CD8-positive, alpha-beta memory T cell (primary cell): ENCODE measurements around the gene COG8. TPM values are rescaled to one million over a fixed set of nuclear protein-coding genes. Genes with fewer than 3 reads are reported as not detected.
A peak's percentile ranks its signal among the peaks of the same experiment; 100 is the strongest.

ENCODE experiments used
- CTCF ChIA-PET: fragments of 350-600 bp; sonication (Branson Sonifier 250); formaldehyde crosslinking; loops from one replicate; lab custom pipeline; 2021; ENCODE audit warnings: antibody characterized with exemption; lab: Charles Lee
- POLR2A ChIA-PET: fragments of 350-600 bp; sonication (Branson Sonifier 250); formaldehyde crosslinking; loops from one replicate; lab custom pipeline; 2021; ENCODE audit warnings: antibody characterized with exemption; lab: Charles Lee
- DNase-seq, 5 donors: peaks; one replicate each; pipeline versions ENCODE4 v3.0.0 to v3.0.0-alpha.2; 2020 to 2022; ENCODE audit warnings: mixed read lengths in 1 of 5
- H3K27ac ChIP-seq: one replicate; pipeline ENCODE4 v1.7.0; 2013; ENCODE audit warnings: low read depth, mild to moderate bottlenecking, low read length, moderate library complexity
- H3K27me3 ChIP-seq: 2 replicates; pipeline ENCODE4 v1.7.0; 2013; ENCODE audit warnings: low read length, mild to moderate bottlenecking; ENCODE audit not compliant: insufficient read depth, poor library complexity, severe bottlenecking
- H3K36me3 ChIP-seq: 2 replicates; pipeline ENCODE4 v1.7.0; 2013; ENCODE audit warnings: mild to moderate bottlenecking, low read length, moderate library complexity; ENCODE audit not compliant: insufficient read depth
- H3K4me1 ChIP-seq: 2 replicates; pipeline ENCODE4 v1.7.0; 2013; ENCODE audit warnings: mild to moderate bottlenecking, low read length, moderate library complexity; ENCODE audit not compliant: insufficient read depth
- H3K4me3 ChIP-seq: 2 replicates; pipeline ENCODE4 v1.7.0; 2013; ENCODE audit warnings: mild to moderate bottlenecking, low read length
- H3K9me3 ChIP-seq: 2 replicates; pipeline ENCODE4 v1.7.0; 2013; ENCODE audit warnings: mild to moderate bottlenecking, low read length
- H3K27ac Mint-ChIP-seq, 8 donors: one replicate each; pipeline ENCODE4 v1.8.0; 2020 to 2021; ENCODE audit warnings: mixed read lengths in 8 of 8, mild to moderate bottlenecking in 6 of 8, inconsistent platforms in 3 of 8, moderate library complexity in 3 of 8
- H3K27me3 Mint-ChIP-seq, 2 donors: one replicate each; pipeline ENCODE4 v1.8.0; 2020 to 2021; ENCODE audit warnings: mixed read lengths in 2 of 2, mild to moderate bottlenecking in 1 of 2, moderate library complexity in 1 of 2
- H3K36me3 Mint-ChIP-seq, 3 donors: one replicate each; pipeline ENCODE4 v1.8.0; 2020 to 2021; ENCODE audit warnings: mixed read lengths in 3 of 3, inconsistent platforms in 1 of 3, mild to moderate bottlenecking in 1 of 3
- H3K4me1 Mint-ChIP-seq, 3 donors: one replicate each; pipeline ENCODE4 v1.8.0; 2020 to 2021; ENCODE audit warnings: mixed read lengths in 3 of 3, inconsistent platforms in 1 of 3, mild to moderate bottlenecking in 1 of 3
- H3K4me3 Mint-ChIP-seq, 7 donors: one replicate each; pipeline ENCODE4 v1.8.0; 2020 to 2021; ENCODE audit warnings: mixed read lengths in 7 of 7, mild to moderate bottlenecking in 6 of 7, moderate library complexity in 4 of 7, inconsistent platforms in 2 of 7
- H3K9me3 Mint-ChIP-seq, 5 donors: one replicate each; pipeline ENCODE4 v1.8.0; 2020 to 2022; ENCODE audit warnings: mixed read lengths in 5 of 5, mild to moderate bottlenecking in 3 of 5, moderate library complexity in 2 of 5, inconsistent platforms in 1 of 5
- polyA plus RNA-seq: library from polyadenylated mRNA; unstranded; fragments of 300-500 nt; fragmentation: Illumina TruSeq; gene quantifications from one replicate; pipeline ENCODE4 v1.2.3, GENCODE V29; 2021
- total RNA-seq, 2 experiments: library from RNA; stranded (reverse); gene quantifications; one replicate each; pipeline ENCODE4 v1.2.3, GENCODE V29; 2021

The COG8 gene
- total and polyA plus RNA-seq, 3 experiments from 2014 or later: 38.1 to 42.3 (median 40.0) TPM

GRCh38 chr16:69378036-69378435 is 38.7 kb upstream of the COG8 start:
- H3K9me3 Mint-ChIP-seq: no peaks in the 10 kb centered on the region
- H3K27ac Mint-ChIP-seq: peak overlapping the region in 4 of 8 donors; percentile 9 to 77 (median 18)
- ChIA-PET POLR2A (interaction anchor here (0.6 kb wide), 1 partner anchor 22 kb away, joined by 6 read pairs; no protein-coding TSS in a partner anchor), CTCF (no interaction called here)
- H3K27ac ChIP-seq: no peak overlapping the region
- H3K4me1 Mint-ChIP-seq: peaks cover 16 to 33% (median 25%) of the 10 kb centered on the region in 3 donors
- H3K4me3 Mint-ChIP-seq: peak overlapping the region in 1 of 7 donors; percentile 20
- no peak overlapping the region for H3K4me3 ChIP-seq
- H3K27me3 ChIP-seq: no peaks in the 10 kb centered on the region
- H3K27me3 Mint-ChIP-seq: no peaks in the 10 kb centered on the region
- peaks cover 20% of the 10 kb centered on the region for H3K36me3 ChIP-seq
- no peaks in the 10 kb centered on the region for H3K9me3 ChIP-seq
- no peaks in the 10 kb centered on the region for H3K4me1 ChIP-seq
- H3K36me3 Mint-ChIP-seq: peaks cover 0 to 70% (median 15%) of the 10 kb centered on the region in 3 donors
- DNase-seq: no peak

GRCh38 chr16:69376393-69377059 is 37.2 kb upstream of the COG8 start:
- H3K9me3 ChIP-seq: no peaks in the 10 kb centered on the region
- no peaks in the 10 kb centered on the region for H3K27me3 Mint-ChIP-seq
- CTCF ChIA-PET: no interaction called here
- H3K36me3 Mint-ChIP-seq: peaks cover 0 to 70% (median 14%) of the 10 kb centered on the region in 3 donors
- POLR2A ChIA-PET: interaction anchor here (0.6 kb wide), 1 partner anchor 1813 kb away, joined by 3 read pairs; no protein-coding TSS in a partner anchor
- H3K4me3 ChIP-seq: no peak overlapping the region
- H3K27ac ChIP-seq: no peak overlapping the region
- peaks cover 13 to 25% (median 20%) of the 10 kb centered on the region in 3 donors for H3K4me1 Mint-ChIP-seq
- H3K4me3 Mint-ChIP-seq: no peak overlapping the region
- H3K36me3 ChIP-seq: peaks cover 14% of the 10 kb centered on the region
- DNase-seq: no peak
- H3K27ac Mint-ChIP-seq: peak overlapping the region in 2 of 8 donors; percentile 38 to 81
- no peaks in the 10 kb centered on the region for H3K9me3 Mint-ChIP-seq
- H3K27me3 ChIP-seq: no peaks in the 10 kb centered on the region
- no peaks in the 10 kb centered on the region for H3K4me1 ChIP-seq

- Histone ChIP-seq H3K4me3 (no peak overlapping the region), H3K27me3 (no peaks in the 10 kb centered on the region), H3K36me3 (peaks cover 20% of the 10 kb centered on the region), H3K9me3 (no peaks in the 10 kb centered on the region), H3K27ac (no peak overlapping the region), H3K4me1 (no peaks in the 10 kb centered on the region)
- Mint-ChIP-seq H3K4me3 (no peak overlapping the region), H3K4me1 (peaks cover 17 to 31% (median 23%) of the 10 kb centered on the region in 3 donors), H3K9me3 (no peaks in the 10 kb centered on the region), H3K36me3 (peaks cover 7 to 67% (median 22%) of the 10 kb centered on the region in 3 donors), H3K27me3 (no peaks in the 10 kb centered on the region), H3K27ac (peak overlapping the region in 2 of 8 donors; percentile 57 to 72)
- ChIA-PET POLR2A (no interaction called here), CTCF (no interaction called here)
- DNase-seq: no peak
Observed at GRCh38 chr16:69373019-69373418, 33.7 kb upstream of the COG8 start.

- H3K4me1 Mint-ChIP-seq: peaks cover 14 to 31% (median 27%) of the 10 kb centered on the region in 3 donors
- peak overlapping the region in 3 of 8 donors; percentile 8 to 44 (median 40) for H3K27ac Mint-ChIP-seq
- H3K27me3 ChIP-seq: no peaks in the 10 kb centered on the region
- no peaks in the 10 kb centered on the region for H3K9me3 Mint-ChIP-seq
- peaks cover 31% of the 10 kb centered on the region for H3K36me3 ChIP-seq
- no peaks in the 10 kb centered on the region for H3K4me1 ChIP-seq
- DNase-seq: no peak
- H3K36me3 Mint-ChIP-seq: peaks cover 10 to 74% (median 17%) of the 10 kb centered on the region in 3 donors
- H3K27me3 Mint-ChIP-seq: no peaks in the 10 kb centered on the region
- no peak overlapping the region for H3K4me3 ChIP-seq
- H3K9me3 ChIP-seq: no peaks in the 10 kb centered on the region
- ChIA-PET POLR2A (no interaction called here), CTCF (interaction anchor here (0.6 kb wide), 1 partner anchor 247 kb away, joined by 4 read pairs; no protein-coding TSS in a partner anchor)
- peak overlapping the region in 1 of 7 donors; percentile 33 for H3K4me3 Mint-ChIP-seq
- no peak overlapping the region for H3K27ac ChIP-seq
Observed at GRCh38 chr16:69371564-69371963, 32.2 kb upstream of the COG8 start.

GRCh38 chr16:69368866-69369265 is 29.5 kb upstream of the COG8 start:
- H3K27me3 Mint-ChIP-seq: no peaks in the 10 kb centered on the region
- Histone ChIP-seq H3K27me3 (no peaks in the 10 kb centered on the region), H3K9me3 (no peaks in the 10 kb centered on the region), H3K4me1 (no peaks in the 10 kb centered on the region), H3K36me3 (peaks cover 46% of the 10 kb centered on the region), H3K27ac (no peak overlapping the region), H3K4me3 (no peak overlapping the region)
- no peaks in the 10 kb centered on the region for H3K9me3 Mint-ChIP-seq
- ChIA-PET CTCF (no interaction called here), POLR2A (no interaction called here)
- peak overlapping the region in 1 of 8 donors; percentile 70 for H3K27ac Mint-ChIP-seq
- no peak overlapping the region for H3K4me3 Mint-ChIP-seq
- peaks cover 13 to 29% (median 26%) of the 10 kb centered on the region in 3 donors for H3K4me1 Mint-ChIP-seq
- no peak for DNase-seq
- H3K36me3 Mint-ChIP-seq: peaks cover 10 to 88% (median 23%) of the 10 kb centered on the region in 3 donors

- Mint-ChIP-seq H3K4me3 (no peak overlapping the region), H3K27me3 (no peaks in the 10 kb centered on the region), H3K9me3 (no peaks in the 10 kb centered on the region), H3K4me1 (peaks cover 8 to 20% (median 17%) of the 10 kb centered on the region in 3 donors), H3K36me3 (peaks cover 10 to 87% (median 21%) of the 10 kb centered on the region in 3 donors), H3K27ac (peak overlapping the region in 4 of 8 donors; percentile 1 to 80 (median 12))
- ChIA-PET CTCF (no interaction called here), POLR2A (no interaction called here)
- no peak for DNase-seq
- Histone ChIP-seq H3K27ac (no peak overlapping the region), H3K4me1 (no peaks in the 10 kb centered on the region), H3K36me3 (peaks cover 46% of the 10 kb centered on the region), H3K4me3 (no peak overlapping the region), H3K27me3 (no peaks in the 10 kb centered on the region), H3K9me3 (no peaks in the 10 kb centered on the region)
Observed at GRCh38 chr16:69367980-69368379, 28.6 kb upstream of the COG8 start.

GRCh38 chr16:69366431-69366830 is 27.1 kb upstream of the COG8 start:
- CTCF ChIA-PET: no interaction called here
- H3K36me3 Mint-ChIP-seq: peaks cover 10 to 85% (median 22%) of the 10 kb centered on the region in 3 donors
- H3K36me3 ChIP-seq: peaks cover 47% of the 10 kb centered on the region

GRCh38 chr16:69365901-69366300 is 26.5 kb upstream of the COG8 start:
- H3K9me3 ChIP-seq: no peaks in the 10 kb centered on the region
- ChIA-PET POLR2A (no interaction called here), CTCF (no interaction called here)
- no peaks in the 10 kb centered on the region for H3K27me3 ChIP-seq
- H3K4me3 Mint-ChIP-seq: no peak overlapping the region
- peaks cover 50% of the 10 kb centered on the region for H3K36me3 ChIP-seq
- H3K27me3 Mint-ChIP-seq: no peaks in the 10 kb centered on the region
- H3K36me3 Mint-ChIP-seq: peaks cover 10 to 89% (median 21%) of the 10 kb centered on the region in 3 donors
- H3K27ac ChIP-seq: no peak overlapping the region
- DNase-seq: no peak
- H3K4me1 Mint-ChIP-seq: peaks cover 10 to 25% (median 16%) of the 10 kb centered on the region in 3 donors
- peak overlapping the region in 3 of 8 donors; percentile 64 to 77 (median 71) for H3K27ac Mint-ChIP-seq
- H3K4me1 ChIP-seq: no peaks in the 10 kb centered on the region
- H3K9me3 Mint-ChIP-seq: no peaks in the 10 kb centered on the region
- no peak overlapping the region for H3K4me3 ChIP-seq

More at GRCh38 chr16:69366431-69366830, 27.1 kb upstream of the COG8 start:
- no peaks in the 10 kb centered on the region for H3K9me3 ChIP-seq
- no peaks in the 10 kb centered on the region for H3K27me3 Mint-ChIP-seq
- no peaks in the 10 kb centered on the region for H3K4me1 ChIP-seq
- H3K27me3 ChIP-seq: no peaks in the 10 kb centered on the region
- no peak overlapping the region for H3K4me3 Mint-ChIP-seq
- no peaks in the 10 kb centered on the region for H3K9me3 Mint-ChIP-seq
- no peak for DNase-seq
- peaks cover 11 to 25% (median 16%) of the 10 kb centered on the region in 3 donors for H3K4me1 Mint-ChIP-seq
- no peak overlapping the region for H3K4me3 ChIP-seq
- peak overlapping the region in 1 of 8 donors; percentile 55 for H3K27ac Mint-ChIP-seq
- POLR2A ChIA-PET: no interaction called here
- H3K27ac ChIP-seq: no peak overlapping the region
